Activated naive CD4-positive, alpha-beta T cell treated with anti-CD3 and anti-CD28 coated beads, Interleukin-2, amount 50 U/mL, for 24 hours (primary cell): ENCODE data around the gene MAGEC3.

ENCODE experiments used
- H3K27ac Mint-ChIP-seq: one replicate; pipeline ENCODE4 v1.8.0; 2021; ENCODE audit warnings: mild to moderate bottlenecking, mixed read lengths
- H3K27me3 Mint-ChIP-seq: one replicate; pipeline ENCODE4 v1.8.0; 2021; ENCODE audit warnings: mixed read lengths
- H3K36me3 Mint-ChIP-seq: one replicate; pipeline ENCODE4 v1.8.0; 2021; ENCODE audit warnings: mixed read lengths
- H3K4me1 Mint-ChIP-seq: one replicate; pipeline ENCODE4 v1.8.0; 2021; ENCODE audit warnings: mixed read lengths
- H3K4me3 Mint-ChIP-seq: one replicate; pipeline ENCODE4 v1.8.0; 2021; ENCODE audit warnings: mild to moderate bottlenecking, mixed read lengths
- H3K9me3 Mint-ChIP-seq: one replicate; pipeline ENCODE4 v1.8.0; 2021; ENCODE audit warnings: mixed read lengths

The MAGEC3 gene

DNA sequence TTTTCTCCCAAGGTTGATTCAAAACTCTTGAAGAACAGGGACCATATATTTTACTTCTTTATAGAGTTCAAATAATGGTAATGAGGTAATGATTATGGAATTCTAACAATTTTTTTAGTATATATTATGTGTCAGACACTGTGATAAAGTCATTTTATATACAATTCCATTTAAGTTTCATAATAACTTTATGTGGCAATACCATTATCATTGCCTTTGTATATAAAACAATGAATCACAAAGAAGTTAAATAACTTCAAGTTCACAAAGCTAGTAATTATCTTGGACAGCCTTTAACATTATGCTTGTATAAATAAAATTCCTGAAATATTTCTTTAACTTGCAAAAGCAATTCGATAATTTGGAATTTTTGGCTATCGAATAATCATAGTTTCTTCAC lies 86.2 kb downstream of the MAGEC3 start:
- H3K4me1 Mint-ChIP-seq: no peaks in the 10 kb centered on the region
- no peak overlapping the region for H3K27ac Mint-ChIP-seq
- H3K4me3 Mint-ChIP-seq: no peak overlapping the region
- H3K36me3 Mint-ChIP-seq: no peaks in the 10 kb centered on the region
- no peaks in the 10 kb centered on the region for H3K27me3 Mint-ChIP-seq
- H3K9me3 Mint-ChIP-seq: no peaks in the 10 kb centered on the region

DNA sequence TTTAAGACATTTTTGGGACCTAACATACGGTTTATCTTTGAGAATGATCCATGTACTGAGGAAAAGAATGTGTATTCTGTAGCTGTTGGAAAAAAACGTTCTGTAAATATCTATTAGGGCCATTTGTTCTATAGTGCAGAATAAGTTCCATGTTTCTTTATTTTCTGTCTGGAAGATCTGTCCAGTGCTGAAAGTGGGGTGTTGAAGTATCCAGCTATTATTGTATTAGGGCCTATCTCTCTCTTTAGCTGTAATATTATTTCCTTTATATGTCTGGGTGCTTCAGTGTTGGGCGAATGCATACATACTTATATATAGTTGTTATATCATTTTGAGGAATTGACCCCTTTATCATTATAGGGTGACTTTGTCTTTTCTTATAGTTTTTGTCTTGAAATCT lies 90.3 kb downstream of the MAGEC3 start:
- Mint-ChIP-seq H3K9me3 (no peaks in the 10 kb centered on the region), H3K36me3 (no peaks in the 10 kb centered on the region), H3K4me3 (no peak overlapping the region), H3K4me1 (no peaks in the 10 kb centered on the region), H3K27me3 (no peaks in the 10 kb centered on the region), H3K27ac (no peak overlapping the region)

- no peak overlapping the region for H3K4me3 Mint-ChIP-seq
- no peaks in the 10 kb centered on the region for H3K36me3 Mint-ChIP-seq
These were observed 96.0 kb downstream of the MAGEC3 start for GRCh38 chrX:141934059-141934641.

GRCh38 chrX:141935645-141936044 lies 97.5 kb downstream of the MAGEC3 start:
- H3K27me3 Mint-ChIP-seq: no peaks in the 10 kb centered on the region
- H3K4me3 Mint-ChIP-seq: no peak overlapping the region
- no peaks in the 10 kb centered on the region for H3K36me3 Mint-ChIP-seq
- H3K27ac Mint-ChIP-seq: no peak overlapping the region
- no peaks in the 10 kb centered on the region for H3K4me1 Mint-ChIP-seq
- no peaks in the 10 kb centered on the region for H3K9me3 Mint-ChIP-seq

More at GRCh38 chrX:141934059-141934641, 96.0 kb downstream of the MAGEC3 start:
- Mint-ChIP-seq H3K27ac (no peak overlapping the region), H3K4me1 (no peaks in the 10 kb centered on the region), H3K9me3 (no peaks in the 10 kb centered on the region), H3K27me3 (no peaks in the 10 kb centered on the region)

DNA sequence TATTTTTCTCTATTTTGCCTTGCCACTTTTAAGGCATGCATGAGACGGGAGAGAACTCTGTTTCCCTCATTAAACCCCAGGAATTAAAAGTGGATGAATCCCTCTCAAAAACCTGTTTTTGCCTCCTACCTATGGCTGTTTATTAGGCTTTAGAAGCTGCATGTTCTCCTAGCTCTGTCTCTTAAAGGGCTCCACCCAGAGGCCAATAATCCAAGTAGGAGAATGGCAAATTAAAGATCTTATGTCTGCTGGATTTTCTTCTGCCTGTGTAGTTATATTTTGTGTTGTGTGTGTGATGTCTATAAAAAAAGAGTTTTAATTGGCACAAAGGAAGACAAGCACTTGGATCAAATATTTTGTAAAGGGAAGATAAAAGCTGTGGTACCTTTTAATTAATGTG lies 98.0 kb downstream of the MAGEC3 start:
- H3K36me3 Mint-ChIP-seq: no peaks in the 10 kb centered on the region
- no peak overlapping the region for H3K4me3 Mint-ChIP-seq
- no peaks in the 10 kb centered on the region for H3K4me1 Mint-ChIP-seq
- no peak overlapping the region for H3K27ac Mint-ChIP-seq
- H3K9me3 Mint-ChIP-seq: no peaks in the 10 kb centered on the region
- H3K27me3 Mint-ChIP-seq: no peaks in the 10 kb centered on the region

GRCh38 chrX:141941234-141941633 lies 103.1 kb downstream of the MAGEC3 start:
- Mint-ChIP-seq H3K27ac (no peak overlapping the region), H3K4me1 (no peaks in the 10 kb centered on the region), H3K36me3 (no peaks in the 10 kb centered on the region), H3K27me3 (no peaks in the 10 kb centered on the region), H3K4me3 (no peak overlapping the region), H3K9me3 (no peaks in the 10 kb centered on the region)

- Mint-ChIP-seq H3K27me3 (no peaks in the 10 kb centered on the region), H3K9me3 (peaks cover 6% of the 10 kb centered on the region), H3K36me3 (no peaks in the 10 kb centered on the region), H3K27ac (no peak overlapping the region), H3K4me1 (no peaks in the 10 kb centered on the region), H3K4me3 (no peak overlapping the region)
These were observed 107.3 kb downstream of the MAGEC3 start for GRCh38 chrX:141945426-141945825.

- peaks cover 13% of the 10 kb centered on the region for H3K9me3 Mint-ChIP-seq
- no peaks in the 10 kb centered on the region for H3K27me3 Mint-ChIP-seq
- H3K36me3 Mint-ChIP-seq: no peaks in the 10 kb centered on the region
- no peak overlapping the region for H3K4me3 Mint-ChIP-seq
- H3K4me1 Mint-ChIP-seq: no peaks in the 10 kb centered on the region
- no peak overlapping the region for H3K27ac Mint-ChIP-seq
These were observed 109.2 kb downstream of the MAGEC3 start for GRCh38 chrX:141947350-141947749.
